ENCODE data around the gene PTPRK.

The PTPRK gene

DNA sequence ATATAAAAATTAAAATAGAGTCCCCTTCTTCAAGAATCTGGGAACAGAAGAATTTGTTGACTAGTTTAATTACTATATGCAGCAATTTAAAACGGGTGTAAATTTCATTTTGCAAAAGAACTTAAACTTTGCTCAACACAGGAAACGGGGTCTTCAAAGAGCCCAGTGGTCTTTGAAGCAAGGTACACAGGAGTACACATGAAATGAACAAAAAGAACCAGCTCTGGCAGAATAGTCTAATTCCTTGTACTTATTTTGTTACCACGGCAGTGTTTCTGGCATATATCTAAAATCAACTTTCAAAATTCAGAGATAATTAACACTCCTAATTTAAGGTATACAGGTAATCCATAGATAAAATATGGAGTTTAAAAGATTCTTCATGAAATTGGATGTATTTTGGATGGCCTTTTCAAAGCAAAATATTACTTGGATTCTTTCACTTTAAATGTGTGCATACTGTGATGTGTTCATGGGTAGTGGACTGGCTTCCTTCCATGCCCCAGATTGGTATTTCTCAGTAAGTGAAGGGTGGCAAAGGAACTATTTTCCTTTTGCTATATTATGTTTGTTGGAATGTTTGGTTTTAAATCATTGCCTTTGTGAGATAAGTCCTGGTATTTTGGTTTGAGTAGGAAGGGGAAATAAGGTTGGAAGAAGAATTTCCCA lies 522.8 kb downstream of the PTPRK start:
- DNase-seq: no peak

DNA sequence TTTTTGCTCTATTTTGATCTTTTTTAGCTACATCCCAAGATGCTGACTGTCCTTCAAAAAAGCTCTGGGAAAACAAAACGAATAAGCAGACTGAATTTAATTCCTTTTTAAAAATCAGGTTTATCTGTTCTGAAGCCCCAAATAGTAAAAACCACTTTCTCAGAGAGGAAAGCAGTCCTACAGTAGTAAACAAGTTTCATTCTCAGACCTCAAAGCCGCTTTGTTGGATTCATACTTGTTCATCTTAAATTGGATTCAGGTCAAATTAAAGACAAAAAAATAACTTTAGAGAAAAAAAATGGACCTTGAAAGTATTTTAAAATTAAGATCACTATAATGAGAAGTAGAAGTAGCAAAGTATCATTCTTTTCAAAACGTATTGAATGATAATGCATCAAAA lies 523.5 kb downstream of the PTPRK start:
- DNase-seq: no peak

DNA sequence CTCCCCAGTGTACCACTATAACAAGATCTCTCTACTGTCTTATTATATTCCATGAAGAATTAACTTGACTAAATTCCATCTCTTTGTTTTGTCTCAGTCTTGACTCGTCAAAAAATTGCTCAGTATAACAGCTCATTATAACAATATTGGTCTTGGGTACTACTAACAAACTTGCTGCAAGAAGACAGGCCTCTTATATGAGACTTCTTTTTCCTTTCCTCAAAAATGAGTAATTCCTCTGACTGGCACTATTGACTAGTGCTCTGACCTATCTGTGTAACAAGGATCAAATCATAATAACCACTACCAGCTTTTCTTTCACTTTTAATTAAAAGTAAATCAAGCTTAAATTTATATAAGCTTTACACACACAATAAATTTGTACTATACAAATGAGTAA lies 528.3 kb downstream of the PTPRK start:
- no peak for DNase-seq

DNA sequence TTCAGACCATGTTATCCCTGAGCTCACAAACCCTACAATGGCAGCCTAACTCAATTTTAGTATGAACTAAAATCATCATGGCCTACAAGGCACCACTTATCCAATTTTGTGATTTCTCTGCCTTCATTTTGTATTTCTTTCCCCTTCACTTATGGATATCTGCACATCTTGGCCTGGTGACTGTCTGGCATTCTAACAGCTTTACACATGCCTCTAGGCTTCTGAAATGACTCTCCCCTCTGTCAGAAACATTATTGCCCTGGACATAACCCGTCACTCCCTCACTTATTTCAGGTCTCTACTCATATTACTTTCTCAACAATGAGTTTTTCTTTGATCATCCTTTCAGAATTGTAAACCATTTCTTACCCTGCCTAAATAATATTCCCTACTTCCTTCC lies 530.3 kb downstream of the PTPRK start:
- DNase-seq: no peak

GRCh38 chr6:127980996-127981395 lies 539.4 kb downstream of the PTPRK start:
- peak; percentile 14 for DNase-seq

DNA sequence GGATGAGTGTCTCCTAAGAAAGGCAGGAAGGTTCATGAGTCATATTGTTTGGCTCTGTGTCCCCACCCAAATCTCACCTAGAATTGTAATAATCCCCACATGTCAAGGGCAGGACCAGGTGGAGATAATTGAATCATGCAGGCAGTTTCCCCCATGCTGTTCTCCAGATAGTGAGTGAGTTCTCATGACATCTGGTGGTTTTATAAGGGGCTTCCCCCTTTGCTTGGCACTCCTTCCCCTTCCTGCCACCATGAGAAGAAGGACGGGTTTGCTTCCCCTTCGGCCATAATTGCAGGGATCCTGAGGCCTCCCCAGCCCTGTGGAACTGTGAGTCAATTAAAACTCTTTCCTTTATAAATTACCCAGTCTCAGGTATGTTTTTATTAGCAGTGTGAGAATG lies 542.2 kb downstream of the PTPRK start:
- peak; percentile 49 for DNase-seq

DNA sequence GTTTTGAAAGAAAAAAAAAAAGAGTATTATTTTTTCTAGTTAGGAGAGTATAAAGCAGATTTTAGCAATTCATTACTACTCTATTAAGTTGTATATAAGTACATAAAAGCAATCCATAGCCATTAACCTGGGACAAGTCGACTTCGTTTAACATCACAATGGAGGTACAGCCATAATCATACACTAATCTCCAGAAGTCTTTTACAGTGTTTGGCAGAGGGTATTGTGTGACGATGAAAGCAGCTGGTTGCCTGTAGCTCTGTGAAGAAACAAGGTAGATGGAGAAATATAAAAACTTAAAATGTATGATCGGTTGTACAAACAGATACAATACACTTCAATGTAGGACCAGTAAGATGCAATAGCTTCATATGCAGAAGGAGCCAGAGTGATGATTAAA lies 543.6 kb downstream of the PTPRK start:
- no peak for DNase-seq

- no peak for DNase-seq
Observed at GRCh38 chr6:127976111-127976510, 544.3 kb downstream of the PTPRK start.

DNA sequence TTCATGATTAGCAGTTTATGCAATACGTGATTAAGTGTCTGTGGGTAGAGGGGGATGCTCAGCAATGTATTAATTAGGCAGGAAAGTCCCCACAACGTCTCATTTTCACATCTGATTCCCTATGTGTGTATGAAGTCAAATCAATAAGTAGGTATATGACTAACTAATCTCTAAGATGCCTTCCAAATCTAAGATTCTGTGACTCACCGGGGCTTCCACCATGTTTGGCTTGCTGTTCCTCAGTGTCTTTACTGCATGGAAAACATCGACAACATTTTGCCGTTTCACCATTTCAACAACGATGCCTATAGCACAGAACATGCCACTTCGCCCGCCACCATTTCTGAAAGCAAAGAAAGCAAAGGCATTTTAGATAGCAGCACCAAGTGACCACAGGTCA lies 547.6 kb downstream of the PTPRK start:
- no peak for DNase-seq

DNA sequence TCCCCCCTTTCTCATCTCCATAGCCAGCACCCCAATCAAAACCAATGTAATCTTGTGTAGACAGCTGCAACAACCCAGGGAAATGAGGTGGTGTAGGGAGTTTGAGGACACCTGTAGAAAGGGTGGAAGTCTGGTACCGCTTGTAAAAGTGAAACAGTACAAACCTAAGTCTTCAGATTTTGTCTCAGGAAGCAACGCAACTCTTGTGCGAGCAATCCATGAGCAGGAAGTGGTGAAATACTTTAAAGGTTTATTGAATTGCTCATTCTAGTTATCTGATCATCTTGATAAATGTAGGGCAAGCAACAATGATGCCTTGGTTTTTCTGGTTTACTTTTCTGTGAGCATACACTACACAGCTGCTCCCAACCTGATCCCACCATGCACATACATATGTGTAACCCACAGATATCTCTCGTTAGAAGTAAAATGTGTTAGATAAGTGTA lies 548.4 kb downstream of the PTPRK start:
- no peak for DNase-seq

GRCh38 chr6:127971386-127971785 lies 549.0 kb downstream of the PTPRK start:
- DNase-seq: no peak

DNA sequence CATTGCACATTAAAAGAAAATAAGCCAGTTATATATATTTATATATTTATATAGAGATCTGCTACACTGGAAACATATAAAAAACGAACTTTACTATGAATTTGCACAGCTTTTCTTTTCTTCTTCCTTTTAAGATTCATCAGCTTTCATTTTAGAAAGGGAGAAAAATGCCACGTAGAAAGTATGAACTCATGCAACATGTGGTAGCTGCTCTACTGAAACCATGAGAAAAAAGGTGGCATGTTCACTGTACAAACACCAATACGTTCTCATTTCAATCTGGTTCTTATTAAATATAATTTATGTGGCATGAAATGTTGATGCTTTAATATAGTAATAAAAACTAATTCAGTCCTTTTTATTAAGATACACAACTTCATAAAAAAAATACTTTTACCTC lies 550.7 kb downstream of the PTPRK start:
- DNase-seq: no peak

- no peak for DNase-seq
Observed at GRCh38 chr6:127968394-127968793, 552.0 kb downstream of the PTPRK start.

DNA sequence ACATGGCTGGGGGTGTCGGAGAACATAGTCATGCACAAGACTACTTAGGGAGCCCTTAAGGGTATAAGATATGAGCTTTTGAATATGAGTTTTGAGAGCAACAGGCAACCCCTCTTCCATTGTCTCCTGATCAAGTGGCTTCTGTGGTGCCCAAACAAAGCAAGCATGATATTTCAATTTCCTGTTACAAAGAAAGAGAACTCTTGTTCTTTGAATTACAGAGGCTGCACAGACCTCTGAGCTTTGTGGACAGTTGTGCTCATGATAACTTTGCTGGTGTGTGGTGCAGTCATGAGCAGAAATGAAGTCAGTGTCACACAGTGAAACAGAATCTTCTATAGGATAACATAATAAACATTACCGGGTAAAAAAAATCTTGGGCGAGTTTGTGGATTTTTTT lies 552.7 kb downstream of the PTPRK start:
- no peak for DNase-seq

- no peak for DNase-seq
Observed at GRCh38 chr6:127966616-127967015, 553.8 kb downstream of the PTPRK start.

DNA sequence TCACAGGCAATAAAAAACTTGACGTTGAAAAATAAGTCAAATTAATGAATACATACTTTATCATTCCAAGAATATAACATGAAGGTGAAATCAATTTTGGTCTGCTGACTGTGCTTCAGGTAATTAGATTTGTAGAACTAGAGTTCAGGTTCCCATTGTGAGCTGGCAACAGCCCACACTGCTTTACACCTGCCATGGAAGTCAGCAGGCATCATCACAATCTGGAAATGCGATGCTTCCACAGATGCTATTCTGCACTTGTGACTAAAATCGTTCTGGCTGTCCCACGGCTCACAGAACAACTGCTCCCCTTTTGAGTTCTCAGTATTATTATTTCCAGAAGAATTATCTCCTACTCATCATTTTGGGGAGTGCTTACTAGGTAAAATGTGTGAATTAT lies 556.9 kb downstream of the PTPRK start:
- peak; percentile 18 for DNase-seq

- DNase-seq: no peak
Observed at GRCh38 chr6:127959869-127960268, 560.5 kb downstream of the PTPRK start.

DNA sequence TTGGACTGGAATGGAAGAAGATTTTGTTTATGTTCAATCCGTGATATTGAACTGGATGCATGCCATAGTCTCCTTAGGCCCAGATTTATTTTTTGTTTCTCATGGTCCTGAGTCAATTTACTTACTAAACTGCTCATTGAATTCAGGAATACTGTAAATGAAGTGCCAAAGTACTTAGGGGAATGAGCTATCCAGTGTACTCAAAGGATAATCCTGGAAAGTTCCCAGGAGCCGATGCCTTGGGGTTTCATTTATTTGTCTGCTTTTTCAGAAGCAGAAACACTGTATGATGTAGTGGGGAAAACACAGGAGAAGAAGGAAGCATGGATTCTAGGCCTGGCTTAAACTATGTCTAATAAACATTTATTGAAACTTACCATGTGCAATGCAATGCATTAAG lies 563.4 kb downstream of the PTPRK start:
- DNase-seq: no peak

- peak; percentile 55 for DNase-seq
Observed at GRCh38 chr6:127956260-127956888, 564.0 kb downstream of the PTPRK start.

- DNase-seq: no peak
Observed at GRCh38 chr6:127954082-127954481, 566.3 kb downstream of the PTPRK start.

DNA sequence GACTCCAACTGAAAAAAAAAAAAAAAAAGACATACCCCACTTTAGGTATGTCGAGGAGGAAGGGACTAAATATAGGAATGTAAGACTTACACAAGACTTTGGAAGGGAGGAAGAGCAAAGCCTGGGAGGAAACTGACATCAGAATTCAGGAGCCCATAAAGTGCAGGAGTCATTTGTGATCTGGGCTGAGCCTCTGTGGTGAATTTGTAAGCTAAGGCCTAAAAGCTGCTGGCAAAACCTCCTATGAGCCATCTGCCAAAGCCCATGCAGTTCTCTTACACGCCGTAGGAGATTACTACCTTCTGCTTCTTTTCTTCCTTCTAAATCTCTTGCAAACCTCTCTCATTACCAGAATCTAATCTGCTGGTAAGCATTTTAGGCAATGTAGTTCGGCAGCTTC lies 567.6 kb downstream of the PTPRK start:
- DNase-seq: no peak

DNA sequence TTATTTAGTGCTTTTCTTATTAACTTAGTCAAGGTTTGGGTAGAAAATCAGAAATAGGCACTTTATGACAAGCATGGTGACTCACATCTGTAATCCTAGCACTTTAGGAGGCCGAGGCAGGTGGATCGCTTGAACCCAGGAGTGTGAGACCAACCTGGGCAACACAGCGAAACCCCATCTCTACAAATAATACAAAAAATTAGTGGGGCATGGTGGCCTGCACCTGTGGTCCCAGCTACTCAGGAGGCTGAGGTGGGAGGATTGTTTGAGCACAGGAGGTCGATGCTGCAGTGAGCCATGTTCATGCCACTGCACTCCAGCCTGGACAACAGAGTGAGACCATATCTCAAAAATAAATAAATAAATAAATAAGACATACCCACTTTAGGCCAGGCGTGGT lies 568.2 kb downstream of the PTPRK start:
- no peak for DNase-seq

- no peak for DNase-seq
Observed at GRCh38 chr6:127951172-127951917, 569.1 kb downstream of the PTPRK start.

DNA sequence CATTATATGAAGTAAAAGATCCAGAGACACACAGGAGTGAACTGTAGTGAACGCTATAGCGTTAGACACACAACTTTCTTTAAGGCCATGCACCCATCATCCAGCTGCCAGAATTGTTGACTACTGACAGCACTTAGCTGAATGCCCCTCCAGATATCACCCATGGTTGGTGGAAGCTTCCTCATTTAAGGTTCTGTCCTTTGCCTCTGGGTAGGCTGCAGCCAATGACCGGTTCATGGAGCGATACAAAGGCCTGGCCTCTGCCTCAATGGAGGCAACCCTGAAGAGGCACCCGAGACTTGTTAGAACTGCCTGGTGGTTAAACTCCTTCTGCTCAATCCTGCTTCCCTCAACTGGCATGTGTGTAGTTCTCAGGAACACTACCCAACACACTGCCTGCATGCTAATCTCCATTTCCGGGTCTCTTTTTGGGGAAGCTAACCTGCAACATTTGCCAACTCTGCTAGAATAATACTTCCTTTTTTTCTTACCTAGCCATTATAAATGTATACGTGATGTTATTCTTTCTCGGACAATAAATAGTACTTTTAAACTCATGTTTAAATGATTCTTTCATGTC lies 569.7 kb downstream of the PTPRK start:
- DNase-seq: no peak
